ENCODE measurements around the gene THSD8. TPM values are rescaled to one million over a fixed set of nuclear protein-coding genes. Genes with fewer than 3 reads are reported as not detected.

THSD8 gene
- total and polyA plus RNA-seq, 2 of the 8 experiments (the other 6 are each of a cell fraction or from before 2014, with no cell fraction given) = 8.2 to 42.3 TPM

DNA sequence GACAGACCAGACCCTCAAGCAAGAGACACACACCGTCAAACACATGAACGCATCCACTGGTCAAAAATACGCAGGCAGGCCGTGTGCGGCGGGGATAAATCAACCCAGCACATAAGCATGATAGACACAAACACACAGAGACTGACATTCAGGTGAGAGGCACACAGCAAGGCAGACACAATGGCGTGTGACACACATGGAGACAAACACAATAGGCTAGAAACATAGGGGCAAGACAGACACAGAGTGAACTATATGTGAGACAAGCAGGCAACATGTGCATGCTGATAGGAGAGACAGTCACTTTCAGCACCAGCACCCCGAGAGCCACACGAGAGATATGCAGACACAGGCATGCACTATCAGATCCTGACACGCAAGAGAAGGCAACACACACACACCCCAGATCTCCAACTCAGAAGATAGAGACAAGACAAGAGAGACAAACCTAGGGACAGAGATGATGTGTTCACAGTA, 17.4 kb upstream of the THSD8 start:
- Histone ChIP-seq H3K4me1 (replicated peaks in 1 of 4; ENCODE audit: control insufficient read depth in 3 of 4, insufficient read depth in 4 of 4, low read length in 3 of 4) (peaks cover 16 to 32% (median 20%) of the 10 kb centered on the region in 4 experiments), H3K9ac (replicated peaks in 1 of 4; ENCODE audit: extremely low read depth in 1 of 4, low read depth in 3 of 4, low read length in 3 of 4) (no peak overlapping the region), H3K79me1 (ENCODE audit: low read depth, low read length) (no peaks in the 10 kb centered on the region; the same call in 1 of the 2 replicates), H3K4me3 (ENCODE audit: extremely low read depth in 1 of 4, insufficient read depth in 2 of 4, low read depth in 3 of 4, low read length in 4 of 4) (no peak overlapping the region), H2BK20ac (ENCODE audit: low read length) (peak overlapping the region; percentile 95), H2BK12ac (ENCODE audit: low read depth, low read length) (peak overlapping the region; percentile 99), H3K79me2 (ENCODE audit: control insufficient read depth in 1 of 2, insufficient read depth in 2 of 2, low read length in 2 of 2) (no peaks in the 10 kb centered on the region), H3K23me2 (ENCODE audit: low read depth, low read length) (peaks cover 16% of the 10 kb centered on the region; the same call in 1 of the 2 replicates), H4K5ac (ENCODE audit: insufficient read length, low read depth, low read length) (no peak overlapping the region), H2AFZ (ENCODE audit: low read length) (no peak overlapping the region), H2BK15ac (ENCODE audit: low read length) (peak overlapping the region; percentile 99), H3K23ac (ENCODE audit: insufficient read length) (no peak overlapping the region), H2AK5ac (ENCODE audit: low read depth, low read length) (peak overlapping the region; percentile 99), H3K14ac (ENCODE audit: insufficient read length) (no peak overlapping the region), H3K36me3 (ENCODE audit: control insufficient read depth in 2 of 4, insufficient read depth in 4 of 4, low read length in 3 of 4) (no peaks in the 10 kb centered on the region), H4K20me1 (replicated peaks in 1 of 2; ENCODE audit: control insufficient read depth in 1 of 2, insufficient read depth in 2 of 2, low read length in 2 of 2) (peaks cover 0 to 1% of the 10 kb centered on the region in 2 experiments), H2BK120ac (replicated peaks; ENCODE audit: low read depth, low read length) (no peak overlapping the region), H3K9me3 (ENCODE audit: insufficient read depth in 2 of 2, low read depth in 1 of 2, low read length in 1 of 2) (no peaks in the 10 kb centered on the region), H3K56ac (replicated peaks; ENCODE audit: insufficient read length, low read depth, low read length) (no peak overlapping the region), H3K18ac (ENCODE audit: extremely low read depth, low read length) (peak overlapping the region; percentile 2; the same call in 1 of the 2 replicates), H3K27me3 (replicated peaks in 1 of 4; ENCODE audit: control insufficient read depth in 3 of 4, extremely low read depth in 1 of 4, insufficient read depth in 3 of 4, low read length in 3 of 4) (no peaks in the 10 kb centered on the region), H2BK5ac (ENCODE audit: low read depth, low read length) (peak overlapping the region; percentile 82; the same call in 1 of the 2 replicates), H4K8ac (ENCODE audit: extremely low read depth, insufficient read depth, low read length) (no peak overlapping the region), H3K4ac (replicated peaks; ENCODE audit: insufficient read length, low read depth, low read length) (peak overlapping the region; percentile 34), H4K91ac (replicated peaks; ENCODE audit: insufficient read length, low read length) (peak overlapping the region; percentile 52), H3K4me2 (ENCODE audit: insufficient read depth in 1 of 2, low read depth in 2 of 2, low read length in 2 of 2) (no peak overlapping the region; a peak in 1 of 4 replicates), H3K27ac (ENCODE audit: low read depth, low read length) (no peak overlapping the region)
- ChIA-PET POLR2A (ENCODE audit: partially characterized antibody) (interaction anchor here (16.6 kb wide), 1 partner anchor 13 kb away, joined by 317 read pairs; the partner anchor contains the start of genes JUNB, PRDX2 and THSD8), CTCF (ENCODE audit: partially characterized antibody) (interaction anchor here (9.3 kb wide), 1 partner anchor 11 kb away, joined by 277 read pairs; the partner anchor contains the start of gene JUNB)
- no peak for TF ChIP-seq SP2 (IDR thresholded peaks at IDR 0.05; ENCODE audit: low read length)
- no peak for TF ChIP-seq EZH2 (IDR thresholded peaks at IDR 0.05; ENCODE audit: low read depth, low read length, severe bottlenecking)
- no peak for TF ChIP-seq CREB1 (IDR thresholded peaks at IDR 0.05)
- no peak for TF ChIP-seq ASH2L (IDR thresholded peaks at IDR 0.05; ENCODE audit: low read length)
- no peak for TF ChIP-seq TAF7 (optimal IDR thresholded peaks at IDR 0.05; ENCODE audit: borderline replicate concordance, low read depth, low read length)
- TF ChIP-seq CHD1 (IDR thresholded peaks at IDR 0.05; ENCODE audit: low read depth, low read length) = no peak
- no peak for TF ChIP-seq HDAC6 (IDR thresholded peaks at IDR 0.05; ENCODE audit: low read depth, low read length)
- no peak for TF ChIP-seq RBBP5 (IDR thresholded peaks at IDR 0.05; ENCODE audit: borderline replicate concordance, low read depth, low read length)
- TF ChIP-seq YY1 (IDR thresholded peaks at IDR 0.05; ENCODE audit: low read depth, low read length) = no peak
- no peak for TF ChIP-seq KDM4A (IDR thresholded peaks at IDR 0.05; ENCODE audit: low read depth, low read length, severe bottlenecking)
- no peak for TF ChIP-seq CBX8 (IDR thresholded peaks at IDR 0.05; ENCODE audit: borderline replicate concordance, low read depth, low read length)
- FAIRE-seq (no peak), DNase-seq (ENCODE audit: low read depth in 1 of 2, low spot score in 2 of 2) (no peak)
- WGBS, 2 experiments (ENCODE audit: extremely low coverage in 1 of 2, insufficient coverage in 1 of 2, insufficient read length in 1 of 2, insufficient replicate concordance in 2 of 2, low coverage in 1 of 2, low lambda C conversion rate in 2 of 2, missing lambda C conversion rate in 1 of 2) = 95% methylated on average over 10 of the region's 10 CpGs; no CpG with 5 or more reads in 1 of the 2 experiments

Measured in H1 (cell line).